GM15510 (cell line): Measurements from ENCODE around the gene MACO1.

Source experiments
- POLR2A ChIP-seq: IDR thresholded peaks from 3 replicates; pipeline ENCODE4 v1.6.1; 2011; ENCODE audit warnings: borderline replicate concordance; ENCODE audit not compliant: insufficient read length; ENCODE audit errors: extremely low read depth

The MACO1 gene

GRCh38 chr1:25467616-25468015 is 36.9 kb downstream of the MACO1 start:
- no peak for TF ChIP-seq POLR2A

GRCh38 chr1:25468033-25468432 is 37.3 kb downstream of the MACO1 start:
- no peak for TF ChIP-seq POLR2A

GRCh38 chr1:25469177-25469576 is 38.5 kb downstream of the MACO1 start:
- no peak for TF ChIP-seq POLR2A

- TF ChIP-seq POLR2A: no peak
Measured at GRCh38 chr1:25472471-25472870, 41.8 kb downstream of the MACO1 start.

GRCh38 chr1:25473653-25474225 is 43.0 kb downstream of the MACO1 start:
- no peak for TF ChIP-seq POLR2A

GRCh38 chr1:25474439-25475047 is 43.8 kb downstream of the MACO1 start:
- no peak for TF ChIP-seq POLR2A

GRCh38 chr1:25476186-25477097 is 45.7 kb downstream of the MACO1 start:
- no peak for TF ChIP-seq POLR2A

- no peak for TF ChIP-seq POLR2A
Measured at GRCh38 chr1:25477448-25478034, 46.8 kb downstream of the MACO1 start.

- no peak for TF ChIP-seq POLR2A
Measured at GRCh38 chr1:25478633-25479032, 47.9 kb downstream of the MACO1 start.

- no peak for TF ChIP-seq POLR2A
Measured at GRCh38 chr1:25481625-25482024, 50.9 kb downstream of the MACO1 start.

- no peak for TF ChIP-seq POLR2A
Measured at GRCh38 chr1:25482211-25482610, 51.5 kb downstream of the MACO1 start.

- TF ChIP-seq POLR2A: no peak
Measured at GRCh38 chr1:25484096-25484495, 53.4 kb downstream of the MACO1 start.

GRCh38 chr1:25484533-25484932 is 53.8 kb downstream of the MACO1 start:
- TF ChIP-seq POLR2A: no peak

- TF ChIP-seq POLR2A: no peak
Measured at GRCh38 chr1:25485536-25486411, 55.1 kb downstream of the MACO1 start.
